ENCODE data around the gene ABHD2. TPM values are rescaled to one million over a fixed set of nuclear protein-coding genes. Genes with fewer than 3 reads are reported as not detected.
A peak's percentile ranks its signal among the peaks of the same experiment; 100 is the strongest.

Gene ABHD2
- total and polyA plus RNA-seq, 2 experiments from 2014 or later: 5.2 to 15.2 TPM

DNA sequence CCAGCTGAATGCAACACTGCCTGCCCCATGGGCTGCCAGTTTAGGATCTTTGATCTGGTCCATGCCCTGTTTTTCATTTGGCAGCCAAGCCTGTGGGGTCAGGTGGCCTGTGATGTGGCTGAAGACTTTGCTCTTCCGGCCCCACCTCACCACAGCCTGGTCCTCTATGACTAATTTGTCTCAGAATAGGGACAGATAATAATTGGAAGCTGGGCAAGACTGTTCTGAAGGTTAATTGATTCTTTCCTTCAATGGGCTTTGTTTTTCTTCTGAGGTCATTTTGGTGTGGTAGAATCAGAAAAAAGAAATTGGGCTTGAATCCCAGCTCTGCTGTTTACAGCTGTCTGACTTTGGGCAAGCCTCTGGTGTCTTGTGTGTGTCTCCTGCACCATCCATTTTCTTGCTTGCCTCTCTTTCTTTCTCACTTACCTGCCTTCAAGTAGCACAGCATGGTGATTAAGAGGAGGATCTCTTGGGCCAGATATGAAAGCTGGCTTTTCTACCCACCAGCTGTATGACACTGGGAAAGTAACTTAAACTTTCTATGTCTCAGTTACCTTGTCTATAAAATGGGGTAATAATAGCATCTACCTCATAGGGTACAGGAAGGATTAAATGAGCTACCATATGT, 24.2 kb downstream of the ABHD2 start (continued):
- TF ChIP-seq ZNF114 (CRISPR knock-in tag; IDR thresholded peaks at IDR 0.05): no peak
- no peak for TF ChIP-seq EZH2 (IDR thresholded peaks at IDR 0.05; ENCODE audit: low read depth, unreplicated experiment)
- TF ChIP-seq, protein P1, sequence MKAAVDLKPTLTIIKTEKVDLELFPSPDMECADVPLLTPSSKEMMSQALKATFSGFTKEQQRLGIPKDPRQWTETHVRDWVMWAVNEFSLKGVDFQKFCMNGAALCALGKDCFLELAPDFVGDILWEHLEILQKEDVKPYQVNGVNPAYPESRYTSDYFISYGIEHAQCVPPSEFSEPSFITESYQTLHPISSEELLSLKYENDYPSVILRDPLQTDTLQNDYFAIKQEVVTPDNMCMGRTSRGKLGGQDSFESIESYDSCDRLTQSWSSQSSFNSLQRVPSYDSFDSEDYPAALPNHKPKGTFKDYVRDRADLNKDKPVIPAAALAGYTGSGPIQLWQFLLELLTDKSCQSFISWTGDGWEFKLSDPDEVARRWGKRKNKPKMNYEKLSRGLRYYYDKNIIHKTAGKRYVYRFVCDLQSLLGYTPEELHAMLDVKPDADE (IDR thresholded peaks at IDR 0.05): no peak

DNA sequence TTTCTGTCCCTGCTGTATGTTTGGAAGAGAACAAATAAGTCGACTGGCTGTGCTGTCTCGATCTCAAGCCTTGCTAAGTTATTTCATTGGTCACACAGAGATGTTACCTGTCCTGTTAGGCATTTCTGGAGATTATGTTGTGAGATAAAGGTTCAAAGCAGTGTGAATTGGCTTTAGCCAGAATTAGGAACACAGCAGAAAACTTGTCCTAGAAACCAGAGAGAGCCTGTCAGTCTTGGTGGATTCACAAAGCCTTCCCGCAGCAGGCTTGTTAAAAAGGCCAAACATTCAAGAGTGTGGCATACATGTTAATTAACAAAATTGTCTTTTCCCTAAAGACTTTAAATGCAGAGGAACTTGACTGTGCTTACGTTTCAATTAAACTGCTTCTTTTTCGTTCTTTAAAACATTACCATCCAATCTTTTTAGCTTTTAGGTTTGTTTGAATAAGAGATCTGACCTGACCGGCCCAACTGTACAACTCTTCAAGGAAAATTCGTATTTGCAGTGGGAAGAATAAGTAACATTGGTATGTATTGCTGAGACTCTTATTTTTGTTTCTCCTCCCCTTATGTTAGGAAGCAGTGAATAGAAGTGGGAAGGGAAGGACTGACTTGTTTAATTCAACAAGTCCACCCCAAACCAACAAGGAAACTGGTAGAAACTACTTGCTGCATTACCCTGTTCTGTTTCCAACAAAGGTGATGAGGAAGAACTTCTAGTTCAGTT, 25.2 kb downstream of the ABHD2 start:
- H3K4me1 ChIP-seq (ENCODE audit: insufficient read depth): peaks cover 17% of the 10 kb centered on the region
- no peaks in the 10 kb centered on the region for H3K36me3 ChIP-seq (ENCODE audit: insufficient read depth)
- H3K4me2 ChIP-seq: no peak overlapping the region
- no peak overlapping the region for H3K4me3 ChIP-seq
- H4K20me1 ChIP-seq (replicated peaks; ENCODE audit: insufficient read depth): no peaks in the 10 kb centered on the region
- no peaks in the 10 kb centered on the region for H3K79me2 ChIP-seq (replicated peaks; ENCODE audit: insufficient read depth)
- H3K27me3 ChIP-seq (ENCODE audit: insufficient read depth): no peaks in the 10 kb centered on the region
- no peak for DNase-seq (ENCODE audit: low spot score)
- Mint-ChIP-seq H3K4me3 (no peak overlapping the region), H3K27me3 (ENCODE audit: insufficient read depth, low read depth, poor library complexity) (peaks cover 6% of the 10 kb centered on the region), H3K4me1 (peaks cover 77% of the 10 kb centered on the region), H3K9me3 (no peaks in the 10 kb centered on the region), H3K27ac (peak overlapping the region; percentile 33), H3K36me3 (ENCODE audit: low read depth) (peaks cover 11% of the 10 kb centered on the region)
- H3K27ac ChIP-seq (ENCODE audit: low read depth): no peak overlapping the region
- ATAC-seq: no peak
- no peaks in the 10 kb centered on the region for H3F3A ChIP-seq (replicated peaks; ENCODE audit: low read depth)
- H2AFZ ChIP-seq: no peak overlapping the region
- H3K9me2 ChIP-seq (ENCODE audit: insufficient read depth): no peaks in the 10 kb centered on the region
- TF ChIP-seq ZNF114 (CRISPR knock-in tag; IDR thresholded peaks at IDR 0.05) (no peak), STAT1 (IDR thresholded peaks at IDR 0.05; ENCODE audit: unreplicated experiment) (no peak), ZNF331 (CRISPR knock-in tag; IDR thresholded peaks at IDR 0.05; ENCODE audit: low read depth) (no peak), NANOG (IDR thresholded peaks at IDR 0.05; ENCODE audit: borderline replicate concordance) (no peak), EZH2 (IDR thresholded peaks at IDR 0.05; ENCODE audit: low read depth, unreplicated experiment) (no peak), POLR2AphosphoS5 (IDR thresholded peaks at IDR 0.05; ENCODE audit: low read depth) (no peak), JUNB (IDR thresholded peaks at IDR 0.05; ENCODE audit: unreplicated experiment) (no peak), EZH2phosphoT487 (IDR thresholded peaks at IDR 0.05; ENCODE audit: unreplicated experiment) (no peak), CREB1 (CRISPR knock-in tag; IDR thresholded peaks at IDR 0.05; ENCODE audit: low read depth) (no peak)
- TF ChIP-seq, protein P2, sequence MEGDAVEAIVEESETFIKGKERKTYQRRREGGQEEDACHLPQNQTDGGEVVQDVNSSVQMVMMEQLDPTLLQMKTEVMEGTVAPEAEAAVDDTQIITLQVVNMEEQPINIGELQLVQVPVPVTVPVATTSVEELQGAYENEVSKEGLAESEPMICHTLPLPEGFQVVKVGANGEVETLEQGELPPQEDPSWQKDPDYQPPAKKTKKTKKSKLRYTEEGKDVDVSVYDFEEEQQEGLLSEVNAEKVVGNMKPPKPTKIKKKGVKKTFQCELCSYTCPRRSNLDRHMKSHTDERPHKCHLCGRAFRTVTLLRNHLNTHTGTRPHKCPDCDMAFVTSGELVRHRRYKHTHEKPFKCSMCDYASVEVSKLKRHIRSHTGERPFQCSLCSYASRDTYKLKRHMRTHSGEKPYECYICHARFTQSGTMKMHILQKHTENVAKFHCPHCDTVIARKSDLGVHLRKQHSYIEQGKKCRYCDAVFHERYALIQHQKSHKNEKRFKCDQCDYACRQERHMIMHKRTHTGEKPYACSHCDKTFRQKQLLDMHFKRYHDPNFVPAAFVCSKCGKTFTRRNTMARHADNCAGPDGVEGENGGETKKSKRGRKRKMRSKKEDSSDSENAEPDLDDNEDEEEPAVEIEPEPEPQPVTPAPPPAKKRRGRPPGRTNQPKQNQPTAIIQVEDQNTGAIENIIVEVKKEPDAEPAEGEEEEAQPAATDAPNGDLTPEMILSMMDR (conservative IDR thresholded peaks at IDR 0.05; ENCODE audit: low read depth in 2 of 2): no peak
- TF ChIP-seq, protein P3, sequence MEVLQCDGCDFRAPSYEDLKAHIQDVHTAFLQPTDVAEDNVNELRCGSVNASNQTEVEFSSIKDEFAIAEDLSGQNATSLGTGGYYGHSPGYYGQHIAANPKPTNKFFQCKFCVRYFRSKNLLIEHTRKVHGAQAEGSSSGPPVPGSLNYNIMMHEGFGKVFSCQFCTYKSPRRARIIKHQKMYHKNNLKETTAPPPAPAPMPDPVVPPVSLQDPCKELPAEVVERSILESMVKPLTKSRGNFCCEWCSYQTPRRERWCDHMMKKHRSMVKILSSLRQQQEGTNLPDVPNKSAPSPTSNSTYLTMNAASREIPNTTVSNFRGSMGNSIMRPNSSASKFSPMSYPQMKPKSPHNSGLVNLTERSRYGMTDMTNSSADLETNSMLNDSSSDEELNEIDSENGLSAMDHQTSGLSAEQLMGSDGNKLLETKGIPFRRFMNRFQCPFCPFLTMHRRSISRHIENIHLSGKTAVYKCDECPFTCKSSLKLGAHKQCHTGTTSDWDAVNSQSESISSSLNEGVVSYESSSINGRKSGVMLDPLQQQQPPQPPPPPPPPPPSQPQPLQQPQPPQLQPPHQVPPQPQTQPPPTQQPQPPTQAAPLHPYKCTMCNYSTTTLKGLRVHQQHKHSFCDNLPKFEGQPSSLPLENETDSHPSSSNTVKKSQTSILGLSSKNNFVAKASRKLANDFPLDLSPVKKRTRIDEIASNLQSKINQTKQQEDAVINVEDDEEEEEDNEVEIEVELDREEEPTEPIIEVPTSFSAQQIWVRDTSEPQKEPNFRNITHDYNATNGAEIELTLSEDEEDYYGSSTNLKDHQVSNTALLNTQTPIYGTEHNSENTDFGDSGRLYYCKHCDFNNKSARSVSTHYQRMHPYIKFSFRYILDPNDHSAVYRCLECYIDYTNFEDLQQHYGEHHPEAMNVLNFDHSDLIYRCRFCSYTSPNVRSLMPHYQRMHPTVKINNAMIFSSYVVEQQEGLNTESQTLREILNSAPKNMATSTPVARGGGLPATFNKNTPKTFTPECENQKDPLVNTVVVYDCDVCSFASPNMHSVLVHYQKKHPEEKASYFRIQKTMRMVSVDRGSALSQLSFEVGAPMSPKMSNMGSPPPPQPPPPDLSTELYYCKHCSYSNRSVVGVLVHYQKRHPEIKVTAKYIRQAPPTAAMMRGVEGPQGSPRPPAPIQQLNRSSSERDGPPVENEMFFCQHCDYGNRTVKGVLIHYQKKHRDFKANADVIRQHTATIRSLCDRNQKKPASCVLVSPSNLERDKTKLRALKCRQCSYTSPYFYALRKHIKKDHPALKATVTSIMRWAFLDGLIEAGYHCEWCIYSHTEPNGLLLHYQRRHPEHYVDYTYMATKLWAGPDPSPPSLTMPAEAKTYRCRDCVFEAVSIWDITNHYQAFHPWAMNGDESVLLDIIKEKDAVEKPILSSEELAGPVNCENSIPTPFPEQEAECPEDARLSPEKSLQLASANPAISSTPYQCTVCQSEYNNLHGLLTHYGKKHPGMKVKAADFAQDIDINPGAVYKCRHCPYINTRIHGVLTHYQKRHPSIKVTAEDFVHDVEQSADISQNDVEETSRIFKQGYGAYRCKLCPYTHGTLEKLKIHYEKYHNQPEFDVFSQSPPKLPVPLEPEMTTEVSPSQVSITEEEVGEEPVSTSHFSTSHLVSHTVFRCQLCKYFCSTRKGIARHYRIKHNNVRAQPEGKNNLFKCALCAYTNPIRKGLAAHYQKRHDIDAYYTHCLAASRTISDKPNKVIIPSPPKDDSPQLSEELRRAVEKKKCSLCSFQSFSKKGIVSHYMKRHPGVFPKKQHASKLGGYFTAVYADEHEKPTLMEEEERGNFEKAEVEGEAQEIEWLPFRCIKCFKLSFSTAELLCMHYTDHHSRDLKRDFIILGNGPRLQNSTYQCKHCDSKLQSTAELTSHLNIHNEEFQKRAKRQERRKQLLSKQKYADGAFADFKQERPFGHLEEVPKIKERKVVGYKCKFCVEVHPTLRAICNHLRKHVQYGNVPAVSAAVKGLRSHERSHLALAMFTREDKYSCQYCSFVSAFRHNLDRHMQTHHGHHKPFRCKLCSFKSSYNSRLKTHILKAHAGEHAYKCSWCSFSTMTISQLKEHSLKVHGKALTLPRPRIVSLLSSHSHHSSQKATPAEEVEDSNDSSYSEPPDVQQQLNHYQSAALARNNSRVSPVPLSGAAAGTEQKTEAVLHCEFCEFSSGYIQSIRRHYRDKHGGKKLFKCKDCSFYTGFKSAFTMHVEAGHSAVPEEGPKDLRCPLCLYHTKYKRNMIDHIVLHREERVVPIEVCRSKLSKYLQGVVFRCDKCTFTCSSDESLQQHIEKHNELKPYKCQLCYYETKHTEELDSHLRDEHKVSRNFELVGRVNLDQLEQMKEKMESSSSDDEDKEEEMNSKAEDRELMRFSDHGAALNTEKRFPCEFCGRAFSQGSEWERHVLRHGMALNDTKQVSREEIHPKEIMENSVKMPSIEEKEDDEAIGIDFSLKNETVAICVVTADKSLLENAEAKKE (CRISPR knock-in tag; IDR thresholded peaks at IDR 0.05): no peak
- TF ChIP-seq, protein P1 (IDR thresholded peaks at IDR 0.05): no peak

Data from GM23338 (cell line).